ENCODE data around the gene MARCOL. TPM values are rescaled to one million over a fixed set of nuclear protein-coding genes. Genes with fewer than 3 reads are reported as not detected.

MARCOL gene
- total RNA-seq, 1 donor from 2014 or later = not detected

DNA sequence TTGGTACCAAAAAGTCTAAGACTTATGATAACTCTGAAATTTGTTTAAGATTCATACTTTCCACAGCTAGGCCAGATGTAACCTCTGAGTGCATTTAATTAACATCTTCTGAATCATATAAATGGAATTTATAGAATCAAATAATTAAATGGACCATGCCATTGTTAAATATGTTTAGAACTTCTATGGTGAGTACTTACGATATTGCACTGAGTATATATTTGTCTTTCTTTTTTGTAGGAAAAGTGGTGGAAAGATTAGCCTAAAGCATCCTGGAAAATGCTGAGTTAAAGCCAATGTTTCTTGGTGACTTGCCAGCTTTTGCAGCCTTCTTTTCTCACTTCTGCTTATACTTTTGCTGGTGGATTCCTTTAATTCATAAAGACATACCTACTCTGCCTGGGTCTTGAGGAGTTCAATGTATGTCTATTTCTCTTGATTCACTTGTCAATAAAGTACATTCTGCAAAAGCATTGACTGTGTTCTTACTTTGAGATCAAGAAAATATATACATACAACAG lies 23.6 kb upstream of the MARCOL start:
- TF ChIP-seq, protein P1, sequence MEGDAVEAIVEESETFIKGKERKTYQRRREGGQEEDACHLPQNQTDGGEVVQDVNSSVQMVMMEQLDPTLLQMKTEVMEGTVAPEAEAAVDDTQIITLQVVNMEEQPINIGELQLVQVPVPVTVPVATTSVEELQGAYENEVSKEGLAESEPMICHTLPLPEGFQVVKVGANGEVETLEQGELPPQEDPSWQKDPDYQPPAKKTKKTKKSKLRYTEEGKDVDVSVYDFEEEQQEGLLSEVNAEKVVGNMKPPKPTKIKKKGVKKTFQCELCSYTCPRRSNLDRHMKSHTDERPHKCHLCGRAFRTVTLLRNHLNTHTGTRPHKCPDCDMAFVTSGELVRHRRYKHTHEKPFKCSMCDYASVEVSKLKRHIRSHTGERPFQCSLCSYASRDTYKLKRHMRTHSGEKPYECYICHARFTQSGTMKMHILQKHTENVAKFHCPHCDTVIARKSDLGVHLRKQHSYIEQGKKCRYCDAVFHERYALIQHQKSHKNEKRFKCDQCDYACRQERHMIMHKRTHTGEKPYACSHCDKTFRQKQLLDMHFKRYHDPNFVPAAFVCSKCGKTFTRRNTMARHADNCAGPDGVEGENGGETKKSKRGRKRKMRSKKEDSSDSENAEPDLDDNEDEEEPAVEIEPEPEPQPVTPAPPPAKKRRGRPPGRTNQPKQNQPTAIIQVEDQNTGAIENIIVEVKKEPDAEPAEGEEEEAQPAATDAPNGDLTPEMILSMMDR (conservative IDR thresholded peaks at IDR 0.05) = no peak
- no peaks in the 10 kb centered on the region for H3K4me1 Mint-ChIP-seq
- H3K27ac Mint-ChIP-seq (ENCODE audit: unreplicated experiment) = no peak overlapping the region
- peaks cover 3% of the 10 kb centered on the region for H3K9me3 Mint-ChIP-seq
- H3K4me3 Mint-ChIP-seq = no peak overlapping the region
- H3K27me3 Mint-ChIP-seq (ENCODE audit: low read depth) = no peaks in the 10 kb centered on the region
- no peak for DNase-seq (ENCODE audit: low read depth, low spot score)
- no peaks in the 10 kb centered on the region for H3K36me3 Mint-ChIP-seq (ENCODE audit: low read depth)

DNA sequence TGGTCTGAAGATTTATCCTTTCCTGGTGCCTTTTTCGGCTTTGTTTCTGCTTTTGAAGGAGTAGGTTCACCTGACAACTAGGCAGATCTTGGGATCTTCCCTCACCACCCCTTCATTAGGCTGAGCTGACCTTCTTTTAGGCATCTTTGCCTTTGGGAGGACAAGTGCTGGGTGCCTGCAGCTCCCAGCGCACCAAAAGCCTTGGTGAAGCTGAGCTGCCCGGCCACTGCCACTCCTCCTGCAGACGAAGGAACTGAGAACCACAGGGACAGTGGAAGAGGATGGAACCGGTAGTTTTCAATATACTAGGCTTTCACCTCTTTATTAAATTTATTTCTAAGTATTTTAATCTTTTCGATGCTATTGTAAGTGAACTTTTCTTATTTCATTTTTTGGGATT lies 16.8 kb upstream of the MARCOL start:
- DNase-seq (ENCODE audit: low read depth, low spot score) = no peak
- H3K9me3 Mint-ChIP-seq = peaks cover 3% of the 10 kb centered on the region
- H3K27me3 Mint-ChIP-seq (ENCODE audit: low read depth) = peaks cover 2% of the 10 kb centered on the region
- TF ChIP-seq, protein P1 (conservative IDR thresholded peaks at IDR 0.05) = no peak
- no peak overlapping the region for H3K27ac Mint-ChIP-seq (ENCODE audit: unreplicated experiment)
- H3K4me1 Mint-ChIP-seq = no peaks in the 10 kb centered on the region
- no peaks in the 10 kb centered on the region for H3K36me3 Mint-ChIP-seq (ENCODE audit: low read depth)
- no peak overlapping the region for H3K4me3 Mint-ChIP-seq

DNA sequence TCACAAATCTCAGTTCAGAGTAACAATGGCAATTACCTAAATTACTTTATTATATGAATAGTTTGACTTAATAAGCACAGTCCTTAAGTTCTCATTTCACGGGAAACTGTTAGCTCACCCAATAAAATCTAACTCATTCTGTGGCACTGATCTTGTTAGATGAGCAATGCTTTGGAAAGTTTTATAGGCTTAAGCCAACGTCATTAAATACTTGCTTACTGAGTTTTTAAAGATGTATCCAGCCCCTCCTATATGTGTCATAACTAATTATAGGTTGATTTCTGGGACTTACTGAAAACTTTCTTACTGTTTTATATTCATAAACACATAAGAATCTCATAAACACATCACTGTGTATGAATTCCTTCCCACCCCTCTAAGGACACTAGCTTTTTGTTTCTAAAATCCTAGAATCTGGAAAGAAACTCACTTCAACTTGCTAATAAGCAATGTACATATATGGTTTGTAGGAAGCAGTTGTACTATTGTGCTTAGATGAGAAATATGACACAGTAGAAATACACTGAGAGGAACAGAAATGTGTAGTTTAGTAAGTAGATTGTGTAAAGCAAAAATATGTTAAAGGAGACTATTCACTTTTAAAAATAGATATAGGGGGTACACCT lies 14.1 kb upstream of the MARCOL start:
- Mint-ChIP-seq H3K27me3 (ENCODE audit: low read depth) (peaks cover 2% of the 10 kb centered on the region), H3K27ac (ENCODE audit: unreplicated experiment) (no peak overlapping the region), H3K36me3 (ENCODE audit: low read depth) (no peaks in the 10 kb centered on the region), H3K4me1 (no peaks in the 10 kb centered on the region), H3K4me3 (no peak overlapping the region), H3K9me3 (no peaks in the 10 kb centered on the region)
- TF ChIP-seq, protein P1 (conservative IDR thresholded peaks at IDR 0.05) = no peak
- DNase-seq (ENCODE audit: low read depth, low spot score) = no peak

DNA sequence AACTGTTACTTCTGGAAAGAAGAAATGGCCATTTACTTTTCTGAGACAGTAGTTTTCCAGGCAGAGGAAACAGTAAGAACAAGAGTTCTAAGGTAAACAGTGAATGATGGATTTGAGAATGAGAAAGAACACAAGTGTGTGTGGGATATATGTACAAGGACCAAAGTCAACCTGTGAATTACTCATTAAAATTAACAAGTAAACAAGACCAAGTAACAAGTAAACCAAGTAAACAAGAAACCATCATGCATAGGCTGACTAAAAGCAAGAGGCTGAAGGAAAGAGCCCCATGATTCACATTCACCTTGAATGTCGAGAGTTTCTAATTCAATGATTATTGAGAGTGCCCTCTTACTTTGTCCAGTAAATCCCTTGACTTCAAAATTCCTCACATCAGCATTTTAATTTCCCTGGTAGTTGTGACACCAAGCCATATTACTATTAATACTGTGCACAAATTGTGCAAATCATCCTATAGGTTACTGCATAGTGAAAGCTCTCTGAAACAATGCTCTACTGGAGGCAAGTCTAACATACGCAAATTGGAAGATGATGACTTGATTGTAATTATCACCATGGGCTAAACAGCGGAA lies 9.8 kb upstream of the MARCOL start:
- H3K27ac Mint-ChIP-seq (ENCODE audit: unreplicated experiment) = no peak overlapping the region
- peaks cover 2% of the 10 kb centered on the region for H3K27me3 Mint-ChIP-seq (ENCODE audit: low read depth)
- H3K4me3 Mint-ChIP-seq = no peak overlapping the region
- H3K4me1 Mint-ChIP-seq = no peaks in the 10 kb centered on the region
- H3K9me3 Mint-ChIP-seq = peaks cover 2% of the 10 kb centered on the region
- peaks cover 3% of the 10 kb centered on the region for H3K36me3 Mint-ChIP-seq (ENCODE audit: low read depth)
- TF ChIP-seq, protein P1 (conservative IDR thresholded peaks at IDR 0.05) = no peak
- DNase-seq (ENCODE audit: low read depth, low spot score) = no peak

DNA sequence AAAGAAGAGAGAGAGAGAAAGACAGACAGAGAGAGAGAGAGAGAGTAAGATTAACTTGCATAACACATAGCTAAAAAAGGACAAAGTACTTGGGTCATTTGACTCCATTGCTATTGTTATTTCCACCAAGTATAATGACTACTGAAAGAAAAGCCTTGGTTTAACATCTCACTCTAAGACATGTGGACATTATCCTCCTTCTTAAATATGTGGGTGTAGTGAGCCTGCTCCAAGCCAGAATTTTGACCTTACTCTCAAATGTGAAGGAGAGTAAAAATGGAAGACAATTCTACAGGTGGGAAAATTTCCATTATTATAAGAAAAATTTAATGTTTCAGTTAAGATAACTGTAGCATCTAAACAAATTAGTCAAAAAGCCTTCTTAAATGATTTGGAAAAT lies 8.5 kb upstream of the MARCOL start:
- H3K27me3 Mint-ChIP-seq (ENCODE audit: low read depth) = peaks cover 2% of the 10 kb centered on the region
- peaks cover 2% of the 10 kb centered on the region for H3K9me3 Mint-ChIP-seq
- H3K4me1 Mint-ChIP-seq = no peaks in the 10 kb centered on the region
- no peak overlapping the region for H3K27ac Mint-ChIP-seq (ENCODE audit: unreplicated experiment)
- no peak overlapping the region for H3K4me3 Mint-ChIP-seq
- peaks cover 3% of the 10 kb centered on the region for H3K36me3 Mint-ChIP-seq (ENCODE audit: low read depth)
- no peak for DNase-seq (ENCODE audit: low read depth, low spot score)
- TF ChIP-seq, protein P1 (conservative IDR thresholded peaks at IDR 0.05) = no peak

Data from neural crest cell (in vitro differentiated cells).